ENCODE data around the gene CACNA1E.
"Not testable (repeated sequence)": the region's sequence is repeated elsewhere in the genome, so short reads cannot be mapped to it uniquely, and the experiment has no call there.

Gene CACNA1E

GRCh38 chr1:181518152-181518551 lies 34.8 kb downstream of the CACNA1E start:
- no peak for DNase-seq

- DNase-seq: no peak
These were observed 39.5 kb downstream of the CACNA1E start for GRCh38 chr1:181522864-181523263.

GRCh38 chr1:181525104-181525721 lies 41.9 kb downstream of the CACNA1E start:
- DNase-seq: no peak

GRCh38 chr1:181528241-181528640 lies 44.9 kb downstream of the CACNA1E start:
- DNase-seq: not testable (repeated sequence)

- DNase-seq: no peak
These were observed 48.1 kb downstream of the CACNA1E start for GRCh38 chr1:181531441-181531840.

GRCh38 chr1:181531951-181532600 lies 48.8 kb downstream of the CACNA1E start:
- no peak for DNase-seq

- DNase-seq: no peak
These were observed 55.5 kb downstream of the CACNA1E start for GRCh38 chr1:181538836-181539235.

GRCh38 chr1:181541458-181541857 lies 58.1 kb downstream of the CACNA1E start:
- DNase-seq: no peak

GRCh38 chr1:181541947-181542346 lies 58.6 kb downstream of the CACNA1E start:
- no peak for DNase-seq

- DNase-seq: not testable (repeated sequence)
These were observed 59.1 kb downstream of the CACNA1E start for GRCh38 chr1:181542406-181542805.

- DNase-seq: no peak
These were observed 62.1 kb downstream of the CACNA1E start for GRCh38 chr1:181545395-181545794.

- DNase-seq: no peak
These were observed 65.2 kb downstream of the CACNA1E start for GRCh38 chr1:181548497-181548896.

- DNase-seq: peak in 1 of 2 experiments; percentile 19
These were observed 67.9 kb downstream of the CACNA1E start for GRCh38 chr1:181551249-181551648.

- DNase-seq: no peak
These were observed 68.4 kb downstream of the CACNA1E start for GRCh38 chr1:181551754-181552153.

- no peak for DNase-seq
These were observed 71.1 kb downstream of the CACNA1E start for GRCh38 chr1:181554465-181554864.

- DNase-seq: no peak
These were observed 73.3 kb downstream of the CACNA1E start for GRCh38 chr1:181556631-181557030.

- DNase-seq: no peak
These were observed 74.0 kb downstream of the CACNA1E start for GRCh38 chr1:181557313-181557712.

- no peak for DNase-seq
These were observed 75.1 kb downstream of the CACNA1E start for GRCh38 chr1:181558416-181558815.

- DNase-seq: no peak
These were observed 75.8 kb downstream of the CACNA1E start for GRCh38 chr1:181559142-181559541.

GRCh38 chr1:181562395-181562794 lies 79.1 kb downstream of the CACNA1E start:
- DNase-seq: no peak

- DNase-seq: no peak
These were observed 85.4 kb downstream of the CACNA1E start for GRCh38 chr1:181568736-181569135.

GRCh38 chr1:181577475-181577874 lies 94.2 kb downstream of the CACNA1E start:
- DNase-seq: no peak

GRCh38 chr1:181583598-181583997 lies 100.3 kb downstream of the CACNA1E start:
- no peak for DNase-seq

- DNase-seq: no peak
These were observed 104.6 kb downstream of the CACNA1E start for GRCh38 chr1:181587870-181588438.

All from NCI-H187 (cell line).